Thyroid gland (tissue), 4 donors: ENCODE data around the gene ELL2.

Source experiments
- POLR2A ChIP-seq, 2 donors: fragments of 450-650 bp; IDR thresholded peaks; one replicate each; pipeline ENCODE4 v1.6.1; 2017; ENCODE audit warnings: antibody characterized with exemption in 2 of 2, mild to moderate bottlenecking in 2 of 2, moderate library complexity in 1 of 2
- TF ChIP-seq, protein P1 (sequence below), 6 experiments: fragments of 200-600 bp in 3 of 6; fragments of 450-650 bp in 3 of 6; sonication (generic) in 3 of 6; IDR thresholded peaks; one replicate each; pipeline ENCODE4 v1.5.1; 2016 to 2019; ENCODE audit warnings: antibody characterized with exemption in 6 of 6, mild to moderate bottlenecking in 2 of 6, inconsistent platforms in 1 of 6, moderate library complexity in 1 of 6

DNA sequence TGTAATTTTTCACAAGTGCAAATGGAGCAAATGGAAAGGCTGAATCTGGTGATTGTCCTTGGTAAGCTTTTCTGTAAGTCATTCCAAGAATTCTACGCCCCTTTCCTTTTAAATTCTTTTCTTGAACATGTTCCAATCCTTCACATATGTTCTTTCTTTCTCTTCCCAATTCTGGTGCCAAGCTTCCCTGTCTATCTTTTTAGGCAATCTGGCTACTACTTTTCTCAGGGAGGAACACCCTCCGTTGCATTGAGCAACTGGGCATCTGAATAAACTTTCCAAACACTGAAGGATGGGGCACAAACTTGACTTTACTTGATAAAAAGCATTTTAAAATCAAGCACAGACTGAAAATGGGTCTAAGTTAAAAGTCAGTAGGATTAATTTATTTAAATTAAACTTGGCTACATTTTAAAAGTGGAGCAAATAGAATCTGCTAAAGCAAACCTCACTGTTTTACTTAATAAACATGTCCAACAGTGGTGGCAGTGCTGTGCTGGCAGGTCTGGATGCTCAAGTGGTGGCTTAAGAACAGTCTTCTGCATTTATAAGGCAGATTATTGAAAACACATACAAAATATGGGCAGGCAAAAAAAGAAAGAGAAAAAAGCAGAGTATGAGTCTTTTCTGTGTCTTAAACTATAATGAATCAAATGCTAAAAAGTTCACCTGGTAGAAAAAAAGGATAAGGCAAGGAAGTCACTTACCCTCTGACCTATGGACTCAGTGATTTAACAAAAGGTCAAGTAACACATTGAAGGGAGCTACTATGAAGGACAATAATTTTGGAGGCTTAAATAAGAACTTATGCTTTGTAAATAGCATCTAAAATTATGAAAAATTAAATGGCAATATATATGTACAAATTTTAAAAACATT, 5.4 kb downstream of the ELL2 start:
- TF ChIP-seq, protein P1, sequence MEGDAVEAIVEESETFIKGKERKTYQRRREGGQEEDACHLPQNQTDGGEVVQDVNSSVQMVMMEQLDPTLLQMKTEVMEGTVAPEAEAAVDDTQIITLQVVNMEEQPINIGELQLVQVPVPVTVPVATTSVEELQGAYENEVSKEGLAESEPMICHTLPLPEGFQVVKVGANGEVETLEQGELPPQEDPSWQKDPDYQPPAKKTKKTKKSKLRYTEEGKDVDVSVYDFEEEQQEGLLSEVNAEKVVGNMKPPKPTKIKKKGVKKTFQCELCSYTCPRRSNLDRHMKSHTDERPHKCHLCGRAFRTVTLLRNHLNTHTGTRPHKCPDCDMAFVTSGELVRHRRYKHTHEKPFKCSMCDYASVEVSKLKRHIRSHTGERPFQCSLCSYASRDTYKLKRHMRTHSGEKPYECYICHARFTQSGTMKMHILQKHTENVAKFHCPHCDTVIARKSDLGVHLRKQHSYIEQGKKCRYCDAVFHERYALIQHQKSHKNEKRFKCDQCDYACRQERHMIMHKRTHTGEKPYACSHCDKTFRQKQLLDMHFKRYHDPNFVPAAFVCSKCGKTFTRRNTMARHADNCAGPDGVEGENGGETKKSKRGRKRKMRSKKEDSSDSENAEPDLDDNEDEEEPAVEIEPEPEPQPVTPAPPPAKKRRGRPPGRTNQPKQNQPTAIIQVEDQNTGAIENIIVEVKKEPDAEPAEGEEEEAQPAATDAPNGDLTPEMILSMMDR (IDR thresholded peaks at IDR 0.05): no peak
- TF ChIP-seq POLR2A (IDR thresholded peaks at IDR 0.05): no peak
